Activated CD8-positive, alpha-beta memory T cell treated with anti-CD3 and anti-CD28 coated beads for 24 hours (primary cell): ENCODE data around the gene PCMTD2.
A peak's percentile ranks its signal among the peaks of the same experiment; 100 is the strongest.

Experiments
- DNase-seq: peaks from one replicate; pipeline ENCODE4 v3.0.0-alpha.2; 2020

The PCMTD2 gene

DNA sequence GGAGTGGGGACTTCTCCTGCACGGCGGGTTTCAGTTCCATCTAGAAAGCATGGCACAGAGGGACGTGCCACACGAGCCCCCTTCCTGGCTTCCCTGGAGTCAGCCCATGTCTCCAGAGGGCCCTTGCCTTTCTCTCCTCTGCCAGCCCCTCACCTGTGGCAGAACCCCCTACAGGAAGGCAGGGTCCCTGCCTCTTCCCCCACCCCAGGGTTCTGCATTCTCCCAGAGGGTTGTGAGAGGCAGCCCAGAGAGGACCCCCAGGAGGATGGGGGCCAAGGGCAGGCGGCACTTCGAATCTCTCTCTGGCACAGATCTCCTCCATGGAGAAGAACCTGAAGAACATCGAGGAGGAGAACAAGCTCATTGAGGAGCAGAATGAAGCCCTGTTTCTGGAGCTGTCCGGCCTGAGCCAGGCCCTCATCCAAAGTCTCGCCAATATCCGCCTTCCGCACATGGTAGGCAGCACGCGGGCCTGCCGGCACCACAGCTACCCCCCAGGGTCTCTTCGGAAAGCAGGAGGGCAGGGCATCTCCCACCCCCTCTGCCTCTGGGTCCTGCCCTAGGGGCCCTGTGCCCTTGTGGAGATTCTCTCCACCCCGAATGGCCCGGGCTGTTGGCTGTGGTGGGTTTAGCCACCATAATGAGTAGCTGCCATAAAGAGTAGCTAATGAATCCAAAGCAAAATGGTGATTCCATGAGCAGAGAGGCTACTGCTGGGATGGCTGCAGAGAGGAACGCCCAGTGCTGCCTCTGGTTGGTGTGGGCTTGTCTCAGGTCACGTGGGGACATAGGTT, 15.9 kb upstream of the PCMTD2 start:
- no peak for DNase-seq

DNA sequence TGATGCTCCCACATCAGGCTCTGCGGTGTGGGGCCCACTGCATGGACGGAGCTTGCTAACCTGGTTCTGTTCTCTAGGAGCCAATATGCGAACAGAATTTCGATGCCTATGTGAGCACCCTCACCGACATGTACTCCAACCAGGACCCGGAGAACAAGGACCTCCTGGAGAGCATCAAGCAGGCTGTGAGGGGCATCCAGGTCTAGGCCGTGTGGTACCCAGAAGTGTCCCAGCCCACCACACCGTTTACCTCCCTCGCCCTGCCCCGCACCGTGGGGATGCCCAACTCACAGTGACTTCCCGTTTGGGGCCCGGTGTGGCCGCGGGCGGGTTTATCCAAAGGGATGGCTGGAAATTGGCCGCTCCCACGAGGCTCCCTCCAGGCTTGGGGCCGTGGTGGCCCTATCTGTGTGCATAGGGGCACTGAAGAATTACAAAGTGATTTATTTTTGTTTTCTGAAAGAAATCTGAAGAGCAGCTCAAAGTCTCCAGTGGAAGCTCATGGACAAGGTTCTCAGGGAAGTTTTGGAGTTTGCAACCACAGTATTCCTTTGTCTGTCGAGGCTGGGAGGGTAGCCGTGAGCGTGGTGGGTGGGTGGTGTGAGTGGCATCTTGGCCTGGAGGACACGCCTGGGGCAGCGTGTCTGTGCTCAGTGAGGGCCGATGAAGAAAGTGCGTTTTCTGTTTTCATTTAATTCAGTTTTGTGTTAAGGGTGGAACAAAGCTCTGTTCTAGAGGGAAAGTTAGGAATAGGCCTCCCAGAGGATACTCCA, 15.1 kb upstream of the PCMTD2 start:
- DNase-seq = no peak

- no peak for DNase-seq
Observed at GRCh38 chr20:64241061-64241460, 14.5 kb upstream of the PCMTD2 start.

- no peak for DNase-seq
Observed at GRCh38 chr20:64242003-64242796, 13.3 kb upstream of the PCMTD2 start.

DNA sequence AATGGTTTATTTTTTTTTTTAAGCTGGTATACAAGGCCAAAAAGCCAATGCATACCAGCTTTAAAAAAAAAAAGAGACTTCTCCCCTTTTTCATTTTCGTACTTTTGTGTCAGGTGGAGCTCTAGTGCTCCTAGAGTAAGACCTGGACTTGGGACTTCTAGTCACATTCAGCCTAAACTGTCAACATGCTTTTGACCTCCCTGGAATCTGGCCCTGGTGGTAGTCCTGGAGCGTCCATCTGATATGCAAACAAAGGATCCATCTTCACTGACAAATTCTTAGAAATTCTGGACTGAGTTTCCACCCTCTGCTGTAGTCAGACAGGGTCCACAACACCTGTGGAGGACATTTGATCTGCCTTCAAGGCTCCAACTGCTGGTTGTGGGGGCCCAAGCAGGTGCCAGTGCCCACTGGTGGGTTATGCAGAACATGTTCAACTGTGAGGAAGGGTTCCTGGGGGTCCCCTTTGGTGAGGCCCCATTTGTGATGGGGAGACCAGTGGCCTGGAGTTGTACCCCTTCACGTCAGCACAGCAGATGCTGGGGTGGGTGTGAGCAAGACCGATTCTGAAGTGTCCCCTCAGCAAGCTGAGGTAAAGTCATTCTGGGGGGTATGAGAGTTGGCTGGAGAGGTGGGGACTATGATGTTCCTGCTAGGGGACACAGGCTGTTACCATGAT, 12.6 kb upstream of the PCMTD2 start:
- no peak for DNase-seq

GRCh38 chr20:64244281-64244805, 11.2 kb upstream of the PCMTD2 start:
- no peak for DNase-seq

DNA sequence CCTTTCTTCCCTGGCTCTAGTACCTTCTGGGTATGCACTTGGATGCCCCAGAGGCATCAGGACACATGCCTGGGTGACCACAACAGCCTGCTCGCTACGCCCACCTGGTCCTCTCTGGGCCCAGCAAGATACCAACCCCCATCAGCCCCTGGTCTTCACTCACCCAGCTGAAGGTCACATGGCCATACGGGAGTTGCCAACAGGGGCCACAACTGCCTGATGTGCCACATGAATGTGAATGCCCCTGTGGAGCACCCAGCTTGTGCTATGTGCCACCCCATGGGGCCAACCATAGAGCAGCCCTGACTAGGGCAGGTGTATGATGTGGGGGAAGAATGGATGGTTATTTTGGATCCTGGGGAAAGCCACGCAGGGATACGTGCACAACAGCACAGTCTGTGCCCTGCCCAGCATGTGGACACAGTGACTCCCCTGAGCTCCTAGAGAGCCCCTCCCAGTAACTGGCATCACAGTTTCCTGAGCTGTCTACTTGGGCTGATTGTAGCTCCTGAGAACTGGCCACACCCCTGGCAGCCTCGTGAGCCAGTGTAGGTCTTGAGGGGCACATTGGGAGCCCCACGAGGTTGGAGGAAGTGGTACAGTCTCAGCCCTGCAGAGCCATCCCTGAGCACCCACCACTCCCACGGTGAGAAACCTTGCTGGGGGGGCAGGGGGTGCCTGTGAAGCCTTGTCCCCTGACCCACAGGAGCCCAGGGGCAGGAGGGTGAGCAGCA, 10.5 kb upstream of the PCMTD2 start:
- DNase-seq = no peak

- DNase-seq = no peak
Observed at GRCh38 chr20:64245746-64246595, 9.6 kb upstream of the PCMTD2 start.

GRCh38 chr20:64246616-64247306, 8.8 kb upstream of the PCMTD2 start:
- no peak for DNase-seq

- DNase-seq = no peak
Observed at GRCh38 chr20:64247307-64247618, 8.3 kb upstream of the PCMTD2 start.

DNA sequence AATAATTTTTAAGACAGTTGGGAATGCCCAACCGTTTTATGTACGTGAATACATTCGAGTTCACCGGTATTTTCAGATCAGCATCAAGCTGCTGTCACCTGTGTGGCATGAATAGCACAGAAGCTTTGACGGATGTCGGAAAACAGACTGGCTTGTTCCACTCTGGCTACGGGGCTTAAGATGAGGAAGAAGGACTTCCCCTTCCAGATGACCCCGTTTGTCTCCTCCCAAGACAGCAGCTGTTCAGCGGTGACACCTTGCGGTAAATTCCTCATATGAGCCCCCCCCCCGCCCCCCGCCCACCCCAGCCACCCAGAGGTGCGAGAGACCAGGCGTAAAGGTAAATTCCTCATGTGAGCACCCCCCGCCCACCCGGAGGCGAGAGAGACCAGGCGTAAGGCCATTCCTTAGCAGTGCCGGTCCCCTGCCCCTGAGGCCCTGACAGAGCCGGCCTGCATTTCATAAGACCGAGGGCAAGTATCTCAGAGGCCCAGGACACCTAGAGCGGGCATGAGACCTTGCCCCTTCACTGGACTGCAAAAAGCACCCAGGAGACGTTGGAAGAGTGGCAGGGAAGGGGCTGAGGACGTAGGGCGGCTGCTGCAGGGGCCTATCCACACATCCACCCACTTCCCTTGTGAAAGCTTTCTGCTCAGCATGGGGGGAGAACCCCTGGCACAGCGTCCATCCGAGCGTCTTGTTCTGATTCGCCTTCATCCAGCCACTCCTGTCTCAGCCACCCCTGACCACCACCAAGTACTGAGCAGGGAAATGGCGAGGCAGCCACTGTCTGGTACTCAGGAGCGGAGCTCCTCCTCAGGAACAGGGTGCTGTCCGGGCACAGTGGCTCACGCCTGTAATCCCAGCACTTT, 7.3 kb upstream of the PCMTD2 start:
- DNase-seq = no peak

DNA sequence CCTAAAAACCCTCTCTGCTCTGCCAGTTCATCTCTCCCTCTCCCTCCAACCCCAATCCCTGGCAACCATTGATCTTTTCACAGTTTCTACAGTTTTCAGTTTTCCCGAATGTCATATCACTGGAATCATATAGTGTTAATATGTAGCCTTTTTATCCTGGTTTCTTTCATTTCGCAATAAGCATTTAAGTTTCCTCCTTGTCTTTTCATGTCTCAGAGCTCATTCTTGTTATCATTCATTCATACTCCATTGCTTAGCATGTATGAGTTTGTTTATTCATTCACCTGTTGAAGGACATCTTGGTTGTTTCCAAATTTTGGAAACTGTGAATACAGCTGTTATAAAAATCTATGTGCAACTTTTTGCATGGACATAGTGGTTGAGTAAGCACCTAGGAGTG, 5.5 kb upstream of the PCMTD2 start:
- no peak for DNase-seq

GRCh38 chr20:64253000-64253383, 2.6 kb upstream of the PCMTD2 start:
- DNase-seq = no peak

- no peak for DNase-seq
Observed at GRCh38 chr20:64253443-64253842, 2.1 kb upstream of the PCMTD2 start.

GRCh38 chr20:64254156-64254555, 1.4 kb upstream of the PCMTD2 start:
- no peak for DNase-seq

- DNase-seq = peak; percentile 55
Observed at GRCh38 chr20:64254571-64255360, 782 bp upstream of the PCMTD2 start.

- DNase-seq = no peak
Observed at GRCh38 chr20:64256282-64256935, 861 bp downstream of the PCMTD2 start.

DNA sequence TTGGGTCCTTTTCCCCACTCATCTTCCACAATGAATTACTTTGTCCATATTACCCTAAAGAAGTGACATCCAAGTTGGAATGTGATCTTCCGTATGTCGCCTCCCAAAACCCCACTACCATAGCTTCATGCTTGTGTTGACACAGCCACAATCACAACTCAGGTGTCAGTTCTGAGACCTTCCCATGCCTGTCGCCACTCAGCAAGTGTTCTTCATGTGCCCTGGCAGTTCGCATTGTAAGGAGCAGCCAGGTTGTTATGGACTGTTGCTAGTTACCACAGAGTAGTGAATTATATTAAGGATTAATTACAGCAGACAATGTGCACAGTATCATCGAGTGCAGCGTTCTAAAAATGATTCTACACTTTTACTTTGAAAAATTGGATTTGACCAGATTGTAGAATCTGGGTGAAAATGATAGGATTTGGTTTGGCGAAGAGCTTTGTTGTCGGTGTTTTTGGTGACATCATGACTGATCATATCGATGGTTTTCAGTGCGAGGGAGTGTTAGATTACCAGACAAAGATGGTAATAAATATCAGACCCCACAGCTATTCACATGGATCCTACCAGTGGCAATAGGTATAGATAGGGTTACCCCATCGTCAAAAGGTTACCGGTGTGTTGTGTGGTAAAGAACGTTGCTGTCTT, 1.7 kb downstream of the PCMTD2 start:
- no peak for DNase-seq
